ENCODE data around the gene STK32B.

The STK32B gene

GRCh38 chr4:5126857-5127256 is 75.6 kb downstream of the STK32B start:
- Histone ChIP-seq H3K9me3 (ENCODE audit: control insufficient read depth in 1 of 2, low read length in 2 of 2) (peaks cover 0 to 6% of the 10 kb centered on the region in 2 donors), H3K27ac (ENCODE audit: low read length) (no peak overlapping the region), H3K36me3 (ENCODE audit: control insufficient read depth in 1 of 2, insufficient read depth in 2 of 2, low read length in 2 of 2) (no peaks in the 10 kb centered on the region), H3K4me1 (ENCODE audit: control insufficient read depth in 1 of 2, insufficient read depth in 2 of 2, low read length in 2 of 2) (no peaks in the 10 kb centered on the region), H3K27me3 (ENCODE audit: low read depth, low read length) (no peaks in the 10 kb centered on the region), H3K4me3 (ENCODE audit: low read depth in 1 of 2, low read length in 2 of 2) (no peak overlapping the region)

DNA sequence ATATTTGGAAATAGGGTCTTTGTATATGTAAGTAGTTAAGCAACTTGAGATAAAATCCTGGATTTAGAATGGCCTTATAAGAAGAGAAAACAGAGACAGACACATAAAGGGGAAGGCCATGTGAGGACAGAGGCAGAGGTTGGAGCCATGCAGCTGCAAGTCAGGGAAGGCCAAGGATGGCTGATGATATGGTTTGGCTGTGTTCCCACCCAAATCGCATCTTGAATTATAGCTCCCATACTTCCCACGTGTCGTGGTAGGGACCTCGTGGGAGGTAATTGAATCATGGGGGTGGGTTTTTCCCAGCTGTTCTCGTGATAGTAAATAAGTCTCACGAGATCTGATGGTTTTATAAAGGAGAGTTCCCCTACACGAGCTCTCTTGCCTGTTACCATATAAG is 76.3 kb downstream of the STK32B start:
- H3K36me3 ChIP-seq (ENCODE audit: control insufficient read depth in 1 of 2, insufficient read depth in 2 of 2, low read length in 2 of 2): no peaks in the 10 kb centered on the region
- H3K4me1 ChIP-seq (ENCODE audit: control insufficient read depth in 1 of 2, insufficient read depth in 2 of 2, low read length in 2 of 2): no peaks in the 10 kb centered on the region
- H3K9me3 ChIP-seq (ENCODE audit: control insufficient read depth in 1 of 2, low read length in 2 of 2): peaks cover 0 to 7% of the 10 kb centered on the region in 2 donors
- no peaks in the 10 kb centered on the region for H3K27me3 ChIP-seq (ENCODE audit: low read depth, low read length)
- no peak overlapping the region for H3K27ac ChIP-seq (ENCODE audit: low read length)
- no peak overlapping the region for H3K4me3 ChIP-seq (ENCODE audit: low read depth in 1 of 2, low read length in 2 of 2)

- Histone ChIP-seq H3K9me3 (ENCODE audit: control insufficient read depth in 1 of 2, low read length in 2 of 2) (peaks cover 0 to 7% of the 10 kb centered on the region in 2 donors), H3K27me3 (ENCODE audit: low read depth, low read length) (no peaks in the 10 kb centered on the region), H3K36me3 (ENCODE audit: control insufficient read depth in 1 of 2, insufficient read depth in 2 of 2, low read length in 2 of 2) (no peaks in the 10 kb centered on the region), H3K4me1 (ENCODE audit: control insufficient read depth in 1 of 2, insufficient read depth in 2 of 2, low read length in 2 of 2) (no peaks in the 10 kb centered on the region), H3K27ac (ENCODE audit: low read length) (no peak overlapping the region), H3K4me3 (ENCODE audit: low read depth in 1 of 2, low read length in 2 of 2) (no peak overlapping the region)
Observed at GRCh38 chr4:5128569-5128968, 77.3 kb downstream of the STK32B start.

DNA sequence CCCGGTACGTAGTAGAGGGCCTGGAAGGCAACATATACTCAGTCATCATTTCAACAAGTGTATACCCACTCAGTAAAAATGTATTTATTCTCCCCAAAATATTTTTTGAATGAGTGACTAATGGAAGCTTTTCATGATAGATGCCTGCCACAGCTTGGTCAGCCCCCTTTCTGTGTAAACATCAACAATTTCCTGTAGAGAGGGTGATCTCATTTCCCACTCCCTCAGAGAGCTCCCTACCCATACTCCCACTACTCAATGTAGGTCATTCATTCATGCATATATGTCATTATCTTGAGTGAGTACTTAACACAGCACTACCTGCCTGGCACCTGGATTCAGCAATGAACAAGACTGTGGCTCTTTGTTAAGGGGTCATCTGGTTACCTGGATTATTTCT is 81.9 kb downstream of the STK32B start:
- Histone ChIP-seq H3K9me3 (ENCODE audit: control insufficient read depth in 1 of 2, low read length in 2 of 2) (peaks cover 0 to 7% of the 10 kb centered on the region in 2 donors), H3K4me3 (ENCODE audit: low read depth in 1 of 2, low read length in 2 of 2) (no peak overlapping the region), H3K27ac (ENCODE audit: low read length) (no peak overlapping the region), H3K4me1 (ENCODE audit: control insufficient read depth in 1 of 2, insufficient read depth in 2 of 2, low read length in 2 of 2) (no peaks in the 10 kb centered on the region), H3K27me3 (ENCODE audit: low read depth, low read length) (no peaks in the 10 kb centered on the region), H3K36me3 (ENCODE audit: control insufficient read depth in 1 of 2, insufficient read depth in 2 of 2, low read length in 2 of 2) (no peaks in the 10 kb centered on the region)

DNA sequence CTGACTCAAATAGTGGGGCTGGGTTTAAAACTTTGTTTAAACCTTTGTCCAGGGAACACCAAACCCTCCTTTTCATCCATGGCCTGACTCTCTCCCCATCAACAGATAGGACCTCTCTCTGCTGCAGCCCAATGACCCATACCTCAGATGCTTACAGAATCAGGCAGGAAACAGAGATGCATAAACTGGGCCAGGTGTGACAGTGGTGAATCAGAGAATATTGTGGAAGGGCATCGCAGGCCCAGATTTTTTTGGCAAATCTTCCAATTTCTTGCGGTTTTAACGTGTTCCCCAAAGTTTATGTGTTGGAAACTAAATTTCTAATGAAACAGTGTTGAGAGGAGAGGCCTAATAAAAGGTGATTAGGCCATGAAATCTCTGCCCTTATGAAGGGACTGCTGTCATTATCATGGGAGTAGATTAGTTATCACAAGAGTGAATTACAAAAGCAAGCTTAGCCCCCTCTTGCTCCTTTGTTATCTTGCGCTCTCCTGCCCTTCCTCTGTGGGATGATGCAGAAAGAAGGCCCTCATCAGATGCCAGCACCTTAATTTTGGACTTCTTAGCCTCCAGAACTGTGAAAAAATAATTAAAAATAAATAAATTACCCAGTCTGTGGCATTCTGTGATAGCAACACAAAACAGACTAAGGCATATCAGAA is 82.8 kb downstream of the STK32B start:
- Histone ChIP-seq H3K27ac (ENCODE audit: low read length) (no peak overlapping the region), H3K4me1 (ENCODE audit: control insufficient read depth in 1 of 2, insufficient read depth in 2 of 2, low read length in 2 of 2) (no peaks in the 10 kb centered on the region), H3K36me3 (ENCODE audit: control insufficient read depth in 1 of 2, insufficient read depth in 2 of 2, low read length in 2 of 2) (no peaks in the 10 kb centered on the region), H3K27me3 (ENCODE audit: low read depth, low read length) (no peaks in the 10 kb centered on the region), H3K9me3 (ENCODE audit: control insufficient read depth in 1 of 2, low read length in 2 of 2) (peaks cover 0 to 7% of the 10 kb centered on the region in 2 donors), H3K4me3 (ENCODE audit: low read depth in 1 of 2, low read length in 2 of 2) (no peak overlapping the region)

GRCh38 chr4:5134620-5135019 is 83.3 kb downstream of the STK32B start:
- H3K9me3 ChIP-seq (ENCODE audit: control insufficient read depth in 1 of 2, low read length in 2 of 2): peaks cover 0 to 7% of the 10 kb centered on the region in 2 donors
- H3K4me1 ChIP-seq (ENCODE audit: control insufficient read depth in 1 of 2, insufficient read depth in 2 of 2, low read length in 2 of 2): no peaks in the 10 kb centered on the region
- no peak overlapping the region for H3K27ac ChIP-seq (ENCODE audit: low read length)
- H3K4me3 ChIP-seq (ENCODE audit: low read depth in 1 of 2, low read length in 2 of 2): no peak overlapping the region
- no peaks in the 10 kb centered on the region for H3K27me3 ChIP-seq (ENCODE audit: low read depth, low read length)
- no peaks in the 10 kb centered on the region for H3K36me3 ChIP-seq (ENCODE audit: control insufficient read depth in 1 of 2, insufficient read depth in 2 of 2, low read length in 2 of 2)

DNA sequence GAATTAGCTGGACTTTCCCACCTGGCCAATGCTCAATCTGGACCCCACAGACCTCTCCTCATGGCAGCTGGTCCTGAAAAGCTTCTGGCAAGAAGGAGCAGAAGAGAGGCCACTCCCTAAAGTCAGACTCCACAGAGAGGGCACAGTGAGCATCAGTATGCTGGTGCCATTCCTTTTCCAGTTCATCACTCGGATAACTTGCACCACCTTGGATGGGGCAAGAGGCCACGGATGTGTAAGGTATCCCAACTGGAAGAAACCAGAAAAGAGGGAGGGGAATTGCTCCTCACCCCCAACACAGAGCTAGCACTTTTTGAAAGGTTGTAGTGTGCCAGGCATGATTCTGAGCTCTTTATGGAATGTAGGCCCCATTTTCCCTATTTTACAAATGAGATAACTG is 85.9 kb downstream of the STK32B start:
- no peaks in the 10 kb centered on the region for H3K4me1 ChIP-seq (ENCODE audit: control insufficient read depth in 1 of 2, insufficient read depth in 2 of 2, low read length in 2 of 2)
- no peak overlapping the region for H3K4me3 ChIP-seq (ENCODE audit: low read depth in 1 of 2, low read length in 2 of 2)
- no peak overlapping the region for H3K27ac ChIP-seq (ENCODE audit: low read length)
- no peaks in the 10 kb centered on the region for H3K9me3 ChIP-seq (ENCODE audit: control insufficient read depth in 1 of 2, low read length in 2 of 2)
- H3K36me3 ChIP-seq (ENCODE audit: control insufficient read depth in 1 of 2, insufficient read depth in 2 of 2, low read length in 2 of 2): no peaks in the 10 kb centered on the region
- H3K27me3 ChIP-seq (ENCODE audit: low read depth, low read length): no peaks in the 10 kb centered on the region

- no peaks in the 10 kb centered on the region for H3K27me3 ChIP-seq (ENCODE audit: low read depth, low read length)
- no peak overlapping the region for H3K4me3 ChIP-seq (ENCODE audit: low read depth in 1 of 2, low read length in 2 of 2)
- H3K27ac ChIP-seq (ENCODE audit: low read length): no peak overlapping the region
- no peaks in the 10 kb centered on the region for H3K9me3 ChIP-seq (ENCODE audit: control insufficient read depth in 1 of 2, low read length in 2 of 2)
- H3K36me3 ChIP-seq (ENCODE audit: control insufficient read depth in 1 of 2, insufficient read depth in 2 of 2, low read length in 2 of 2): no peaks in the 10 kb centered on the region
- no peaks in the 10 kb centered on the region for H3K4me1 ChIP-seq (ENCODE audit: control insufficient read depth in 1 of 2, insufficient read depth in 2 of 2, low read length in 2 of 2)
Observed at GRCh38 chr4:5137927-5138326, 86.6 kb downstream of the STK32B start.

- H3K36me3 ChIP-seq (ENCODE audit: control insufficient read depth in 1 of 2, insufficient read depth in 2 of 2, low read length in 2 of 2): no peaks in the 10 kb centered on the region
- no peaks in the 10 kb centered on the region for H3K9me3 ChIP-seq (ENCODE audit: control insufficient read depth in 1 of 2, low read length in 2 of 2)
- no peak overlapping the region for H3K27ac ChIP-seq (ENCODE audit: low read length)
- no peak overlapping the region for H3K4me3 ChIP-seq (ENCODE audit: low read depth in 1 of 2, low read length in 2 of 2)
- no peaks in the 10 kb centered on the region for H3K27me3 ChIP-seq (ENCODE audit: low read depth, low read length)
- H3K4me1 ChIP-seq (ENCODE audit: control insufficient read depth in 1 of 2, insufficient read depth in 2 of 2, low read length in 2 of 2): no peaks in the 10 kb centered on the region
Observed at GRCh38 chr4:5138389-5138788, 87.1 kb downstream of the STK32B start.

DNA sequence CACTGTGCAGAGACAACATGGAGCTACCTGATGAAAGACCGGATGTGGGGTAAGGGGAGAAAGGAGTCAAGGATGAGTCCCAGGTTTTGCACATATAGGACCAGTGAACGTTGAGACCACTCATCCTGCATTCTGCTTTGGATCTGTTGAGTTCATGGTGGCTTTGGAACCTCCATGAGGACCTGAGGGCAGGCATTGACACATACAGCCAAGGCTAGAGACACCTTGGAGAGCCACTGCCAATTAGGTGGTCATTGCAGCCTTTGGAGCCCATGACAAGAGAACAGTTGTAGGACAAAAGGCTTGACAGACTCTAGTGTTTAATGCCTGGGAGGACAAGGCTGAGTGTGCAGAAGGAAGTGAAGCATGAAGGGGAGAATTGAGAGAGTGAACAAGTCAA is 87.9 kb downstream of the STK32B start:
- Histone ChIP-seq H3K4me1 (ENCODE audit: control insufficient read depth in 1 of 2, insufficient read depth in 2 of 2, low read length in 2 of 2) (no peaks in the 10 kb centered on the region), H3K27ac (ENCODE audit: low read length) (no peak overlapping the region), H3K36me3 (ENCODE audit: control insufficient read depth in 1 of 2, insufficient read depth in 2 of 2, low read length in 2 of 2) (no peaks in the 10 kb centered on the region), H3K9me3 (ENCODE audit: control insufficient read depth in 1 of 2, low read length in 2 of 2) (no peaks in the 10 kb centered on the region), H3K27me3 (ENCODE audit: low read depth, low read length) (no peaks in the 10 kb centered on the region), H3K4me3 (ENCODE audit: low read depth in 1 of 2, low read length in 2 of 2) (no peak overlapping the region)

GRCh38 chr4:5141802-5142201 is 90.5 kb downstream of the STK32B start:
- Histone ChIP-seq H3K4me1 (ENCODE audit: control insufficient read depth in 1 of 2, insufficient read depth in 2 of 2, low read length in 2 of 2) (no peaks in the 10 kb centered on the region), H3K4me3 (ENCODE audit: low read depth in 1 of 2, low read length in 2 of 2) (no peak overlapping the region), H3K27ac (ENCODE audit: low read length) (no peak overlapping the region), H3K27me3 (ENCODE audit: low read depth, low read length) (no peaks in the 10 kb centered on the region), H3K9me3 (ENCODE audit: control insufficient read depth in 1 of 2, low read length in 2 of 2) (no peaks in the 10 kb centered on the region), H3K36me3 (ENCODE audit: control insufficient read depth in 1 of 2, insufficient read depth in 2 of 2, low read length in 2 of 2) (no peaks in the 10 kb centered on the region)

- H3K4me1 ChIP-seq (ENCODE audit: control insufficient read depth in 1 of 2, insufficient read depth in 2 of 2, low read length in 2 of 2): no peaks in the 10 kb centered on the region
- no peak overlapping the region for H3K27ac ChIP-seq (ENCODE audit: low read length)
- no peaks in the 10 kb centered on the region for H3K27me3 ChIP-seq (ENCODE audit: low read depth, low read length)
- H3K4me3 ChIP-seq (ENCODE audit: low read depth in 1 of 2, low read length in 2 of 2): no peak overlapping the region
- no peaks in the 10 kb centered on the region for H3K9me3 ChIP-seq (ENCODE audit: control insufficient read depth in 1 of 2, low read length in 2 of 2)
- no peaks in the 10 kb centered on the region for H3K36me3 ChIP-seq (ENCODE audit: control insufficient read depth in 1 of 2, insufficient read depth in 2 of 2, low read length in 2 of 2)
Observed at GRCh38 chr4:5142726-5143125, 91.4 kb downstream of the STK32B start.
